ENCODE measurements around the gene CNOT1.
"Not testable (repeated sequence)": the region's sequence is repeated elsewhere in the genome, so short reads cannot be mapped to it uniquely, and the experiment has no call there.

Gene CNOT1

GRCh38 chr16:58628845-58629732 lies 537 bp downstream of the CNOT1 start:
- Mint-ChIP-seq H3K4me3 (peak overlapping the region; percentile 100), H3K27me3 (no peaks in the 10 kb centered on the region), H3K4me1 (ENCODE audit: low read depth) (peaks cover 24% of the 10 kb centered on the region), H3K9me3 (no peaks in the 10 kb centered on the region), H3K27ac (peak overlapping the region; percentile 99), H3K36me3 (ENCODE audit: low read depth) (peaks cover 41% of the 10 kb centered on the region)
- intact Hi-C loops (cut with micrococcal nuclease): loop anchor here (1.0 kb wide), 1 partner anchor 114 kb away; the partner anchor contains the start of gene SETD6

- H3K36me3 Mint-ChIP-seq (ENCODE audit: low read depth): peaks cover 78% of the 10 kb centered on the region
- intact Hi-C loops (cut with micrococcal nuclease): no loop called here
- H3K4me3 Mint-ChIP-seq: no peak overlapping the region
- H3K27me3 Mint-ChIP-seq: no peaks in the 10 kb centered on the region
- H3K9me3 Mint-ChIP-seq: no peaks in the 10 kb centered on the region
- H3K27ac Mint-ChIP-seq: no peak overlapping the region
- peaks cover 16% of the 10 kb centered on the region for H3K4me1 Mint-ChIP-seq (ENCODE audit: low read depth)
These were observed 5.4 kb downstream of the CNOT1 start for GRCh38 chr16:58624209-58624608.

GRCh38 chr16:58620396-58620795 lies 9.2 kb downstream of the CNOT1 start:
- intact Hi-C loops (cut with micrococcal nuclease): no loop called here
- Mint-ChIP-seq H3K27ac (no peak overlapping the region), H3K27me3 (no peaks in the 10 kb centered on the region), H3K9me3 (no peaks in the 10 kb centered on the region), H3K4me3 (no peak overlapping the region), H3K4me1 (ENCODE audit: low read depth) (peaks cover 3% of the 10 kb centered on the region), H3K36me3 (ENCODE audit: low read depth) (peaks cover 93% of the 10 kb centered on the region)

GRCh38 chr16:58615280-58615679 lies 14.3 kb downstream of the CNOT1 start:
- H3K27me3 Mint-ChIP-seq: no peaks in the 10 kb centered on the region
- intact Hi-C loops (cut with micrococcal nuclease): no loop called here
- H3K27ac Mint-ChIP-seq: no peak overlapping the region
- no peaks in the 10 kb centered on the region for H3K9me3 Mint-ChIP-seq
- H3K36me3 Mint-ChIP-seq (ENCODE audit: low read depth): peaks cover 69% of the 10 kb centered on the region
- H3K4me3 Mint-ChIP-seq: no peak overlapping the region
- H3K4me1 Mint-ChIP-seq (ENCODE audit: low read depth): peaks cover 5% of the 10 kb centered on the region

GRCh38 chr16:58614860-58615259 lies 14.8 kb downstream of the CNOT1 start:
- peaks cover 5% of the 10 kb centered on the region for H3K4me1 Mint-ChIP-seq (ENCODE audit: low read depth)
- no peak overlapping the region for H3K4me3 Mint-ChIP-seq
- H3K27me3 Mint-ChIP-seq: no peaks in the 10 kb centered on the region
- intact Hi-C loops (cut with micrococcal nuclease): no loop called here
- H3K27ac Mint-ChIP-seq: no peak overlapping the region
- H3K9me3 Mint-ChIP-seq: no peaks in the 10 kb centered on the region
- H3K36me3 Mint-ChIP-seq (ENCODE audit: low read depth): peaks cover 69% of the 10 kb centered on the region

GRCh38 chr16:58614212-58614611 lies 15.4 kb downstream of the CNOT1 start:
- peaks cover 69% of the 10 kb centered on the region for H3K36me3 Mint-ChIP-seq (ENCODE audit: low read depth)
- H3K4me3 Mint-ChIP-seq: no peak overlapping the region
- intact Hi-C loops (cut with micrococcal nuclease): no loop called here
- H3K27me3 Mint-ChIP-seq: no peaks in the 10 kb centered on the region
- H3K27ac Mint-ChIP-seq: no peak overlapping the region
- no peaks in the 10 kb centered on the region for H3K9me3 Mint-ChIP-seq
- peaks cover 5% of the 10 kb centered on the region for H3K4me1 Mint-ChIP-seq (ENCODE audit: low read depth)

GRCh38 chr16:58612965-58613364 lies 16.7 kb downstream of the CNOT1 start:
- H3K4me3 Mint-ChIP-seq; H3K4me1 Mint-ChIP-seq (ENCODE audit: low read depth); H3K9me3 Mint-ChIP-seq; H3K27ac Mint-ChIP-seq; intact Hi-C loops (cut with micrococcal nuclease); H3K27me3 Mint-ChIP-seq: not testable (repeated sequence)
- H3K36me3 Mint-ChIP-seq (ENCODE audit: low read depth): peaks cover 64% of the 10 kb centered on the region

GRCh38 chr16:58608601-58609136 lies 21.0 kb downstream of the CNOT1 start:
- no peaks in the 10 kb centered on the region for H3K27me3 Mint-ChIP-seq
- H3K4me3 Mint-ChIP-seq: no peak overlapping the region
- H3K4me1 Mint-ChIP-seq (ENCODE audit: low read depth): peaks cover 2% of the 10 kb centered on the region
- H3K27ac Mint-ChIP-seq: no peak overlapping the region
- no peaks in the 10 kb centered on the region for H3K9me3 Mint-ChIP-seq
- peaks cover 69% of the 10 kb centered on the region for H3K36me3 Mint-ChIP-seq (ENCODE audit: low read depth)
- intact Hi-C loops (cut with micrococcal nuclease): no loop called here

GRCh38 chr16:58605562-58605961 lies 24.1 kb downstream of the CNOT1 start:
- peaks cover 64% of the 10 kb centered on the region for H3K36me3 Mint-ChIP-seq (ENCODE audit: low read depth)

GRCh38 chr16:58591083-58591482 lies 38.5 kb downstream of the CNOT1 start:
- Mint-ChIP-seq H3K9me3 (no peaks in the 10 kb centered on the region), H3K27me3 (no peaks in the 10 kb centered on the region), H3K4me3 (no peak overlapping the region), H3K27ac (no peak overlapping the region), H3K36me3 (ENCODE audit: low read depth) (peaks cover 100% of the 10 kb centered on the region), H3K4me1 (ENCODE audit: low read depth) (peaks cover 12% of the 10 kb centered on the region)
- intact Hi-C loops (cut with micrococcal nuclease): loop anchor here (10.0 kb wide), 1 partner anchor 74 kb away; no protein-coding TSS in a partner anchor

More at GRCh38 chr16:58605562-58605961, 24.1 kb downstream of the CNOT1 start:
- no peaks in the 10 kb centered on the region for H3K9me3 Mint-ChIP-seq
- H3K4me1 Mint-ChIP-seq (ENCODE audit: low read depth): peaks cover 14% of the 10 kb centered on the region
- intact Hi-C loops (cut with micrococcal nuclease): no loop called here
- H3K27me3 Mint-ChIP-seq: no peaks in the 10 kb centered on the region
- no peak overlapping the region for H3K4me3 Mint-ChIP-seq
- H3K27ac Mint-ChIP-seq: no peak overlapping the region

- intact Hi-C loops (cut with micrococcal nuclease): no loop called here
- Mint-ChIP-seq H3K27me3 (no peaks in the 10 kb centered on the region), H3K4me3 (no peak overlapping the region), H3K4me1 (ENCODE audit: low read depth) (no peaks in the 10 kb centered on the region), H3K27ac (no peak overlapping the region), H3K36me3 (ENCODE audit: low read depth) (peaks cover 100% of the 10 kb centered on the region), H3K9me3 (no peaks in the 10 kb centered on the region)
These were observed 40.2 kb downstream of the CNOT1 start for GRCh38 chr16:58589326-58589905.

GRCh38 chr16:58588406-58588805 lies 41.2 kb downstream of the CNOT1 start:
- intact Hi-C loops (cut with micrococcal nuclease): no loop called here
- no peaks in the 10 kb centered on the region for H3K9me3 Mint-ChIP-seq

GRCh38 chr16:58586340-58587030 lies 43.1 kb downstream of the CNOT1 start:
- no peak overlapping the region for H3K4me3 Mint-ChIP-seq
- no peaks in the 10 kb centered on the region for H3K9me3 Mint-ChIP-seq
- peaks cover 100% of the 10 kb centered on the region for H3K36me3 Mint-ChIP-seq (ENCODE audit: low read depth)
- intact Hi-C loops (cut with micrococcal nuclease): no loop called here
- H3K4me1 Mint-ChIP-seq (ENCODE audit: low read depth): no peaks in the 10 kb centered on the region
- H3K27me3 Mint-ChIP-seq: no peaks in the 10 kb centered on the region
- no peak overlapping the region for H3K27ac Mint-ChIP-seq

More at GRCh38 chr16:58588406-58588805, 41.2 kb downstream of the CNOT1 start:
- H3K4me3 Mint-ChIP-seq: no peak overlapping the region
- H3K27me3 Mint-ChIP-seq: no peaks in the 10 kb centered on the region
- no peaks in the 10 kb centered on the region for H3K4me1 Mint-ChIP-seq (ENCODE audit: low read depth)
- no peak overlapping the region for H3K27ac Mint-ChIP-seq
- peaks cover 100% of the 10 kb centered on the region for H3K36me3 Mint-ChIP-seq (ENCODE audit: low read depth)
